ENCODE data around the gene FANCL.
"Not testable (repeated sequence)": the region's sequence is repeated elsewhere in the genome, so short reads cannot be mapped to it uniquely, and the experiment has no call there.

The FANCL gene

DNA sequence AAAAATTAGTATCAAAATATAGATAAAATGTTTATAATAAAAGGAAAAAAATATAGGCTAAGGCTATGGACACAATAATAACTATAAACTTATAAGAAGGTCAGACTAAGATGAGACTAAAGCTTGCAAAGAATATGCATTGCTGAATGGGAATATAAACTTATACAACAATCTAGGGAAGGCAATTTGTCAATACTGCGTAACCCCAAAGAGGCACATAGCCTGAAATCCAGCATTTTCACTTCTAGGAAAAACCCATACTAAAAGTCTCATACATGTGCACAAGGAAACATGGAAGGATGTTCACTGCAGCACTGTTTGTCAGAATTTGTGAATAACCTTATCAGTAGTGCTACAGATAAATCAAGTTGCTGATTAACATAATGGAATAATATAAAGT, 45.5 kb downstream of the FANCL start:
- DNase-seq (ENCODE audit: low read depth in 1 of 2, low spot score in 1 of 2) = no peak
- TF ChIP-seq JUND (IDR thresholded peaks at IDR 0.05; ENCODE audit: low read depth) = no peak
- in situ Hi-C loops (cut with HindIII; ENCODE audit: low pct_unique_long_range_greater_than_20kb, low sequenced_read_pairs) = no loop called here

DNA sequence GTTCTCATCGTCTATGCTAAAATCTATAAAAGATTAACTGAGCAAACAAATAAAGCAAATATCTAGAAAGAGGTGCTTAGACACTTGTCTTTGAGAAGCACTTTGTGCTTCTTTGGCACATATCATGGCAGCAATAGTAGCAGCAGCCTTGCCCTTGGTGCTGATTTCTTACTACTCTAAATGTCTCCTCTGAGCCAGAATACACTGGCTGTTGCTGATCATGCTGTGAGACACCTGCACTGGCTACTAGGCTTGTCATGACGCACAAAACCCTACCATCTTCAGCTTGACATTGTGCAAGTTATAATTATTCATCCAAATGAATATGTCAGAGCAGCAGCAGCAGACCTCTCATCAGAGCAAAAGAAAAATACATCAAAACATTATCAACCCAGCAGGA, 46.7 kb downstream of the FANCL start:
- DNase-seq (ENCODE audit: low read depth in 1 of 2, low spot score in 1 of 2) = no peak
- no peak for TF ChIP-seq JUND (IDR thresholded peaks at IDR 0.05; ENCODE audit: low read depth)
- in situ Hi-C loops (cut with HindIII; ENCODE audit: low pct_unique_long_range_greater_than_20kb, low sequenced_read_pairs) = no loop called here

GRCh38 chr2:58187022-58187421, 54.1 kb downstream of the FANCL start:
- in situ Hi-C loops (cut with HindIII; ENCODE audit: low pct_unique_long_range_greater_than_20kb, low sequenced_read_pairs); DNase-seq (ENCODE audit: low read depth in 1 of 2, low spot score in 1 of 2): not testable (repeated sequence)

- DNase-seq (ENCODE audit: low read depth in 1 of 2, low spot score in 1 of 2) = no peak
- in situ Hi-C loops (cut with HindIII; ENCODE audit: low pct_unique_long_range_greater_than_20kb, low sequenced_read_pairs) = no loop called here
- no peak for TF ChIP-seq JUND (IDR thresholded peaks at IDR 0.05; ENCODE audit: low read depth)
Measured at GRCh38 chr2:58186501-58186900, 54.6 kb downstream of the FANCL start.

GRCh38 chr2:58182527-58182926, 58.6 kb downstream of the FANCL start:
- no peak for TF ChIP-seq JUND (IDR thresholded peaks at IDR 0.05; ENCODE audit: low read depth)
- DNase-seq (ENCODE audit: low read depth in 1 of 2, low spot score in 1 of 2) = no peak
- in situ Hi-C loops (cut with HindIII; ENCODE audit: low pct_unique_long_range_greater_than_20kb, low sequenced_read_pairs) = no loop called here

DNA sequence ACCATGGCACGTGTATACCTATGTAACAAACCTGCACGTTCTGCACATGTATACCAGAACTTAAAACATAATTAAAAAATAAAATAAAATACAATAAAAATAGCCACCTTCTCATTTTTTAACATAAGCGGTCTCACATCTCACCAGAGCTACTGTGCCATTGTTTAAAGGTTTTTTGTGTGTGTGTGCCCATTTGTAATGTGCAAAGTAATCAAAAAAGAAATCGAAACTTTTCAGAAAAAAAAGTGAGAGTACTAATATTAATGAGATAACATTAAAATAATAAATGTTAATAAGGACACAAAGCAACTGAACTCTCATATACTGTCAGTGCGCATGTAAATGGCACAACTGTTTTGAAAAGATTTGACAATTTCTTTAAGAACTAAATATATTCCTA, 60.5 kb downstream of the FANCL start:
- no peak for TF ChIP-seq JUND (IDR thresholded peaks at IDR 0.05; ENCODE audit: low read depth)
- DNase-seq (ENCODE audit: low read depth in 1 of 2, low spot score in 1 of 2) = no peak
- in situ Hi-C loops (cut with HindIII; ENCODE audit: low pct_unique_long_range_greater_than_20kb, low sequenced_read_pairs) = no loop called here

GRCh38 chr2:58180175-58180574, 61.0 kb downstream of the FANCL start:
- in situ Hi-C loops (cut with HindIII; ENCODE audit: low pct_unique_long_range_greater_than_20kb, low sequenced_read_pairs); DNase-seq (ENCODE audit: low read depth in 1 of 2, low spot score in 1 of 2): not testable (repeated sequence)

DNA sequence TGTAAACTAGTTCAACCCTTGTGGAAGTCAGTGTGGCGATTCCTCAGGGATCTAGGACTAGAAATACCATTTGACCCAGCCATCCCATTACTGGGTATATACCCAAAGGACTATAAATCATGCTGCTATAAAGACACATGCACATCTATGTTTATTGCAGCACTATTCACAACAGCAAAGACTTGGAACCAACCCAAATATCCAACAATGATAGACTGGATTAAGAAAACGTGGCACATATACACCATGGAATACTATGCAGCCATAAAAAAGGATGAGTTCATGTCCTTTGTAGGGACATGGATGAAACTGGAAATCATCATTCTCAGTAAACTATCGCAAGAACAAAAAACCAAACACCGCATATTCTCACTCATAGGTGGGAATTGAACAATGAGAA, 63.9 kb downstream of the FANCL start:
- in situ Hi-C loops (cut with HindIII; ENCODE audit: low pct_unique_long_range_greater_than_20kb, low sequenced_read_pairs); DNase-seq (ENCODE audit: low read depth in 1 of 2, low spot score in 1 of 2): not testable (repeated sequence)

- DNase-seq (ENCODE audit: low read depth in 1 of 2, low spot score in 1 of 2); in situ Hi-C loops (cut with HindIII; ENCODE audit: low pct_unique_long_range_greater_than_20kb, low sequenced_read_pairs): not testable (repeated sequence)
Measured at GRCh38 chr2:58171831-58172230, 69.3 kb downstream of the FANCL start.

GRCh38 chr2:58170334-58170933, 70.7 kb downstream of the FANCL start:
- in situ Hi-C loops (cut with HindIII; ENCODE audit: low pct_unique_long_range_greater_than_20kb, low sequenced_read_pairs); DNase-seq (ENCODE audit: low read depth in 1 of 2, low spot score in 1 of 2): not testable (repeated sequence)

DNA sequence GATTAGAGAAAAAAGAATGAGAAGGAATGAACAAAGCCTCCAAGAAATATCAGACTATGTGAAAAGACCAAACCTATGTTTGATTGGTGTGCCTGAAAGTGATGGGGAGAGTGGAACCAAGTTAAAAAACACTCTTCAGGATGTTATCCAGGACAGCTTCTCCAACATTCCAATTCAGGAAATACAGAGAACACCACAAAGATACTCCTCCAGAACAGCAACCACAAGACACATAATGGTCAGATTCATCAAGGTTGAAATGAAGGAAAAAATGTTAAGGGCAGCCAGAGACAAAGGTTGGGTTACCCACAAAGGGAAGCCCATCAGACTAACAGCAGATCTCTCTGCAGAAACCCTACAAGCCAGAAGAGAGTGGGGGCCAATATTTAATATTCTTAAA, 71.3 kb downstream of the FANCL start:
- DNase-seq (ENCODE audit: low read depth in 1 of 2, low spot score in 1 of 2); in situ Hi-C loops (cut with HindIII; ENCODE audit: low pct_unique_long_range_greater_than_20kb, low sequenced_read_pairs): not testable (repeated sequence)

DNA sequence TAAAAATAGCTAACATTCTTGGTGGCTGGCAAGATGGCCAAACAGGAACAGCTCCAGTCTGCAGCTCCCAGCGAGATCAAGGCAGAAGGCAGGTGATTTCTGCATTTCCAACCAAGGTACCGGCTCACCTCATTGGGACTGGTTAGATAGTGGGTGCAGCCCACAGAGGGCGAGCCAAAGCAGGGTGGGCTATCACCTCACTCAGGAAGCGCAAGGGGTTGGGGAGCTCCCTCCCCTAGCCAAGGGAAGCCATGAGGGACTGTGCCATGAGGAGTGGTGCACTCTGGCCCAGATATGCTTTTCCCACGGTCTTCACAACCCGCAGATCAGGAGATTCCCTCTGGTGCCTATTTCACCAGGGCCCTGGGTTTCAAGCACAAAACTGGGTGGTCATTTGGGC, 73.0 kb downstream of the FANCL start:
- DNase-seq (ENCODE audit: low read depth in 1 of 2, low spot score in 1 of 2); in situ Hi-C loops (cut with HindIII; ENCODE audit: low pct_unique_long_range_greater_than_20kb, low sequenced_read_pairs): not testable (repeated sequence)

DNA sequence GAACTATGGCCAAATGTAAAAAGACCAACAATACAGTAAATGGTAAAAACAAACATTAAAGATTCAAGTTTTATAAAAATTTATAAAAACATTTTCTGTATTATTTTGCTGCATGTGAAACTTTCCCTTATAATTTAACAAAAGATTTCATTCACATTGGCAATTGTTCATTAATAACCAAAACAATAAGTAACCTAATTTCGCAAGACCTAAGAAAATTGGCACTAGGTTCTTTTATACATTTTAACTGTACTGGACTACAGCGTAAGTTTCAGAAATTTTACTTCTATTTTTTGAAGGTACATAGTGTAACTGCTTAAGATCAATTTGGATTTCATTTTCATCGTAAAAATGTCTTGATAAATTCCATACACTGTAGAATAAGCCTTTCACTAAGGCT, 77.2 kb downstream of the FANCL start:
- in situ Hi-C loops (cut with HindIII; ENCODE audit: low pct_unique_long_range_greater_than_20kb, low sequenced_read_pairs) = no loop called here
- no peak for DNase-seq (ENCODE audit: low read depth in 1 of 2, low spot score in 1 of 2)
- TF ChIP-seq JUND (IDR thresholded peaks at IDR 0.05; ENCODE audit: low read depth) = no peak

DNA sequence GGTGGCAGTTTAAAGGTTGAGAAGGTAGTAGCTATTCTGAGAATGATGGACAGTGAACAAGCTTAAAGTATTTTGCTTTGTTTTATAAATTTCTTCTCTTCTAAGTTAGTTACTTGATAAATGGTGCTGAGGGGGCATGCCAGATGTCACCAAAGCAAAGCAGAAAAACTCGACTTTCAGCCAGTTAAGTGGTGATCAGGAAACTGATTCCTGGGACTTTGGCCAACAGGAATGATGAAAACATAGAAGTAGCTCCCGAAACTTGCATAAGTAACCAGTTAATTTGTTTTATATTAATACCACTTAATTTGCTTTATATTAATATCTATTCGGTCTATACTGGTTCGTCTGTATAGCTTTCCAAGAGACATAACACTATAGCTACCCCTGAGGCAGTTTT, 82.6 kb downstream of the FANCL start:
- in situ Hi-C loops (cut with HindIII; ENCODE audit: low pct_unique_long_range_greater_than_20kb, low sequenced_read_pairs) = no loop called here
- no peak for TF ChIP-seq JUND (IDR thresholded peaks at IDR 0.05; ENCODE audit: low read depth)
- no peak for DNase-seq (ENCODE audit: low read depth in 1 of 2, low spot score in 1 of 2)

- in situ Hi-C loops (cut with HindIII; ENCODE audit: low pct_unique_long_range_greater_than_20kb, low sequenced_read_pairs) = no loop called here
- no peak for TF ChIP-seq JUND (IDR thresholded peaks at IDR 0.05; ENCODE audit: low read depth)
- no peak for DNase-seq (ENCODE audit: low read depth in 1 of 2, low spot score in 1 of 2)
Measured at GRCh38 chr2:58157754-58158153, 83.4 kb downstream of the FANCL start.
